ENCODE measurements around the gene NR1H4. TPM values are rescaled to one million over a fixed set of nuclear protein-coding genes. Genes with fewer than 3 reads are reported as not detected.
"Not testable (repeated sequence)": the region's sequence is repeated elsewhere in the genome, so short reads cannot be mapped to it uniquely, and the experiment has no call there.

NR1H4 gene
- total and polyA plus RNA-seq, 2 donors (not counting 1 experiment from before 2014, with no cell fraction given) = not detected

- ChIA-PET CTCF (no interaction called here), POLR2A (no interaction called here)
- no peaks in the 10 kb centered on the region for H3K9me3 ChIP-seq (ENCODE audit: control extremely low read depth in 1 of 3, control insufficient read depth in 2 of 3, insufficient read depth in 1 of 3, low read length in 2 of 3)
- WGBS (ENCODE audit: insufficient coverage) = no CpG with 5 or more reads among the region's 1 CpG
- no peaks in the 10 kb centered on the region for H4K20me1 ChIP-seq (ENCODE audit: control insufficient read depth, insufficient read depth, low read length, poor library complexity, severe bottlenecking)
- intact Hi-C loops (cut with micrococcal nuclease) = no loop called here
- no peaks in the 10 kb centered on the region for H3K27me3 Mint-ChIP-seq
- ATAC-seq (ENCODE audit: low read depth) (no peak), DNase-seq (no peak)
- no peaks in the 10 kb centered on the region for H3K4me1 ChIP-seq (ENCODE audit: control insufficient read depth in 2 of 2, insufficient read depth in 2 of 2, low read length in 2 of 2)
- no peak overlapping the region for H3K4me3 Mint-ChIP-seq
- H3K9me3 Mint-ChIP-seq (ENCODE audit: insufficient read depth) = no peaks in the 10 kb centered on the region
- H2AFZ ChIP-seq (ENCODE audit: insufficient read depth, low read depth, low read length, poor library complexity, severe bottlenecking) = no peak overlapping the region
- no peak overlapping the region for H3K4me3 ChIP-seq (ENCODE audit: control extremely low read depth in 1 of 5, extremely low read depth in 1 of 5, insufficient read depth in 1 of 5, low read depth in 2 of 5, low read length in 4 of 5)
- H3K4me1 Mint-ChIP-seq = no peaks in the 10 kb centered on the region
- H3K27ac Mint-ChIP-seq = no peak overlapping the region
- no peaks in the 10 kb centered on the region for H3K27me3 ChIP-seq (replicated peaks in 1 of 4; ENCODE audit: control extremely low read depth in 1 of 4, control insufficient read depth in 3 of 4, insufficient read depth in 4 of 4, low read length in 3 of 4)
- H3K4me2 ChIP-seq (replicated peaks; ENCODE audit: low read depth, low read length, poor library complexity, severe bottlenecking) = no peak overlapping the region
- TF ChIP-seq EZH2 (IDR thresholded peaks at IDR 0.05; ENCODE audit: borderline replicate concordance, insufficient read depth, low read depth, low read length, poor library complexity, severe bottlenecking) = no peak
- TF ChIP-seq CTCF (IDR thresholded peaks at IDR 0.05) = no peak
- no peaks in the 10 kb centered on the region for H3K36me3 ChIP-seq (replicated peaks in 1 of 2; ENCODE audit: control extremely low read depth in 1 of 2, control insufficient read depth in 1 of 2, extremely low read depth in 1 of 2, insufficient read depth in 2 of 2, low read length in 1 of 2)
- H3K79me2 ChIP-seq (ENCODE audit: control insufficient read depth, insufficient read depth, low read length) = no peaks in the 10 kb centered on the region
- no peak overlapping the region for H3K9ac ChIP-seq (ENCODE audit: low read length)
- no peak overlapping the region for H3K27ac ChIP-seq (ENCODE audit: low read length in 2 of 2)
Observed at GRCh38 chr12:100601626-100602025, 128.0 kb downstream of the NR1H4 start.

GRCh38 chr12:100602997-100603396 is 129.3 kb downstream of the NR1H4 start:
- H3K27ac ChIP-seq (ENCODE audit: low read length in 2 of 2); POLR2A ChIA-PET; ATAC-seq (ENCODE audit: low read depth); H3K9me3 Mint-ChIP-seq (ENCODE audit: insufficient read depth); H3K27ac Mint-ChIP-seq; intact Hi-C loops (cut with micrococcal nuclease); H2AFZ ChIP-seq (ENCODE audit: insufficient read depth, low read depth, low read length, poor library complexity, severe bottlenecking); DNase-seq; H3K4me2 ChIP-seq (replicated peaks; ENCODE audit: low read depth, low read length, poor library complexity, severe bottlenecking); H3K36me3 ChIP-seq (replicated peaks in 1 of 2; ENCODE audit: control extremely low read depth in 1 of 2, control insufficient read depth in 1 of 2, extremely low read depth in 1 of 2, insufficient read depth in 2 of 2, low read length in 1 of 2); H3K4me1 Mint-ChIP-seq; H3K9ac ChIP-seq (ENCODE audit: low read length); H3K79me2 ChIP-seq (ENCODE audit: control insufficient read depth, insufficient read depth, low read length); H3K4me3 ChIP-seq (ENCODE audit: control extremely low read depth in 1 of 5, extremely low read depth in 1 of 5, insufficient read depth in 1 of 5, low read depth in 2 of 5, low read length in 4 of 5); H3K9me3 ChIP-seq (ENCODE audit: control extremely low read depth in 1 of 3, control insufficient read depth in 2 of 3, insufficient read depth in 1 of 3, low read length in 2 of 3); H3K27me3 ChIP-seq (replicated peaks in 1 of 4; ENCODE audit: control extremely low read depth in 1 of 4, control insufficient read depth in 3 of 4, insufficient read depth in 4 of 4, low read length in 3 of 4); H4K20me1 ChIP-seq (ENCODE audit: control insufficient read depth, insufficient read depth, low read length, poor library complexity, severe bottlenecking); H3K4me3 Mint-ChIP-seq; H3K4me1 ChIP-seq (ENCODE audit: control insufficient read depth in 2 of 2, insufficient read depth in 2 of 2, low read length in 2 of 2); H3K27me3 Mint-ChIP-seq: not testable (repeated sequence)
- no CpG with 5 or more reads among the region's 1 CpG for WGBS (ENCODE audit: insufficient coverage)
- CTCF ChIA-PET = interaction anchor here (0.6 kb wide), 1 partner anchor 374 kb away, joined by 3 read pairs; no protein-coding TSS in a partner anchor
